ENCODE data around the gene MBOAT1. TPM values are rescaled to one million over a fixed set of nuclear protein-coding genes. Genes with fewer than 3 reads are reported as not detected.
"Not testable (repeated sequence)": the region's sequence is repeated elsewhere in the genome, so short reads cannot be mapped to it uniquely, and the experiment has no call there.

The MBOAT1 gene
- total and polyA plus RNA-seq, 11 donors: 2.1 to 14.4 (median 3.3) TPM

GRCh38 chr6:20183706-20184105 lies 28.6 kb downstream of the MBOAT1 start:
- intact Hi-C loops (cut with DNase I): no loop called here
- Histone ChIP-seq H3K4me1 (peaks cover 0 to 25% (median 8%) of the 10 kb centered on the region in 12 donors), H3K9me3 (peaks cover 0 to 11% (median 0%) of the 10 kb centered on the region in 12 donors), H3K27ac (peak overlapping the region in 3 of 12 donors; percentile 45 to 67 (median 55)), H3K4me3 (no peak overlapping the region), H3K27me3 (no peaks in the 10 kb centered on the region), H3K36me3 (peaks cover 0 to 4% (median 0%) of the 10 kb centered on the region in 9 donors)
- no peak for ATAC-seq
- no peak for TF ChIP-seq POLR2A (IDR thresholded peaks at IDR 0.05)
- TF ChIP-seq CTCF (IDR thresholded peaks at IDR 0.05): no peak
- DNase-seq: no peak
- 94 to 97% (median 96%) methylated on average over 3 of the region's 3 CpGs for WGBS, 4 donors

- H3K36me3 ChIP-seq: peaks cover 0 to 4% (median 0%) of the 10 kb centered on the region in 9 donors
- 49 to 73% (median 71%) methylated on average over 2 of the region's 2 CpGs for WGBS, 4 donors
- ATAC-seq: peak; percentile 67 to 90 (median 74)
- H3K4me1 ChIP-seq: peaks cover 0 to 25% (median 8%) of the 10 kb centered on the region in 12 donors
- no peak for TF ChIP-seq POLR2A (IDR thresholded peaks at IDR 0.05)
- no peak for TF ChIP-seq CTCF (IDR thresholded peaks at IDR 0.05)
- intact Hi-C loops (cut with DNase I): no loop called here
- peak overlapping the region in 4 of 12 donors; percentile 33 to 67 (median 50) for H3K27ac ChIP-seq
- peak in 4 of 5 donors; percentile 54 to 82 (median 68) for DNase-seq
- no peak overlapping the region for H3K4me3 ChIP-seq
- peaks cover 0 to 11% (median 0%) of the 10 kb centered on the region in 12 donors for H3K9me3 ChIP-seq
- H3K27me3 ChIP-seq: no peaks in the 10 kb centered on the region
Measured at GRCh38 chr6:20182926-20183521, 29.2 kb downstream of the MBOAT1 start.

- no peak for ATAC-seq
- no peak for DNase-seq
- Histone ChIP-seq H3K9me3 (peaks cover 0 to 11% (median 0%) of the 10 kb centered on the region in 12 donors), H3K4me1 (peaks cover 0 to 28% (median 8%) of the 10 kb centered on the region in 12 donors), H3K27me3 (no peaks in the 10 kb centered on the region), H3K4me3 (no peak overlapping the region), H3K36me3 (peaks cover 0 to 4% (median 0%) of the 10 kb centered on the region in 9 donors), H3K27ac (peak overlapping the region in 3 of 12 donors; percentile 45 to 67 (median 55))
- WGBS, 4 donors: 95 to 100% (median 98%) methylated on average over 2 of the region's 2 CpGs
- no peak for TF ChIP-seq POLR2A (IDR thresholded peaks at IDR 0.05)
- TF ChIP-seq CTCF (IDR thresholded peaks at IDR 0.05): no peak
- intact Hi-C loops (cut with DNase I): no loop called here
Measured at GRCh38 chr6:20182069-20182468, 30.2 kb downstream of the MBOAT1 start.

GRCh38 chr6:20180935-20181334 lies 31.3 kb downstream of the MBOAT1 start:
- Histone ChIP-seq H3K4me1 (peaks cover 0 to 28% (median 8%) of the 10 kb centered on the region in 12 donors), H3K36me3 (no peaks in the 10 kb centered on the region), H3K27ac (peak overlapping the region in 8 of 12 donors; percentile 10 to 79 (median 42)), H3K9me3 (peaks cover 0 to 11% (median 0%) of the 10 kb centered on the region in 12 donors), H3K27me3 (no peaks in the 10 kb centered on the region), H3K4me3 (no peak overlapping the region)
- 39 to 60% (median 55%) methylated on average over 3 of the region's 3 CpGs for WGBS, 4 donors
- intact Hi-C loops (cut with DNase I): no loop called here
- ATAC-seq (peak; percentile 68 to 84 (median 80)), DNase-seq (peak in 1 of 5 donors; percentile 43)
- TF ChIP-seq CTCF (IDR thresholded peaks at IDR 0.05) (no peak), POLR2A (IDR thresholded peaks at IDR 0.05) (no peak)

- ATAC-seq; intact Hi-C loops (cut with DNase I): not testable (repeated sequence)
Measured at GRCh38 chr6:20179287-20180045, 32.8 kb downstream of the MBOAT1 start.

More at GRCh38 chr6:20179287-20180045, 32.8 kb downstream of the MBOAT1 start:
- H3K36me3 ChIP-seq, H3K27ac ChIP-seq, H3K27me3 ChIP-seq, H3K4me3 ChIP-seq, DNase-seq: not testable (repeated sequence)
- peaks cover 0 to 11% (median 0%) of the 10 kb centered on the region in 12 donors for H3K9me3 ChIP-seq
- H3K4me1 ChIP-seq: peaks cover 0 to 28% (median 8%) of the 10 kb centered on the region in 12 donors
- WGBS, 4 donors: 93 to 95% (median 95%) methylated on average over 4 of the region's 4 CpGs
